Stomach (tissue), 9 donors: ENCODE measurements around the gene DLGAP1. TPM values are rescaled to one million over a fixed set of nuclear protein-coding genes. Genes with fewer than 3 reads are reported as not detected.
A peak's percentile ranks its signal among the peaks of the same experiment; 100 is the strongest.

Source experiments
- DNase-seq, 2 donors: peaks; one replicate each; pipeline versions ENCODE4 v3.0.0 to v3.0.0-alpha.2; 2013 to 2019
- H3K27ac ChIP-seq, 5 donors: fragments of 200-600 bp in 4 of 5; sonication (generic) in 4 of 5; one replicate each; pipeline ENCODE4 v1.5.1; 2013 to 2019; ENCODE audit warnings: mild to moderate bottlenecking in 1 of 5, moderate library complexity in 1 of 5
- H3K27me3 ChIP-seq, 3 donors: fragments of 200-600 bp; sonication (generic); one replicate each; pipeline ENCODE4 v1.5.1; 2017 to 2019; ENCODE audit warnings: mixed run types in 1 of 3
- H3K36me3 ChIP-seq, 4 donors: fragments of 200-600 bp; sonication (generic); 1 replicate in 3 of 4; 2 replicates in 1 of 4; pipeline ENCODE4 v1.5.1; 2016 to 2019
- H3K4me1 ChIP-seq, 4 donors: fragments of 200-600 bp; sonication (generic); one replicate each; pipeline ENCODE4 v1.5.1; 2016 to 2019
- H3K4me3 ChIP-seq, 4 donors: fragments of 200-600 bp; sonication (generic) in 3 of 4; one replicate each; pipeline ENCODE4 v1.5.1; 2016 to 2019; ENCODE audit warnings: mild to moderate bottlenecking in 1 of 4
- H3K9me3 ChIP-seq, 4 donors: fragments of 200-600 bp; sonication (generic); one replicate each; pipeline ENCODE4 v1.5.1; 2016 to 2019
- CTCF ChIP-seq, 7 experiments: fragments of 450-650 bp in 4 of 7; fragments of 200-600 bp in 3 of 7; sonication (generic) in 3 of 7; IDR thresholded peaks; one replicate each; pipeline ENCODE4 v1.5.1; 2016 to 2019; ENCODE audit warnings: antibody characterized with exemption in 7 of 7, control low read depth in 2 of 7, mild to moderate bottlenecking in 1 of 7
- EP300 ChIP-seq: sonication (generic); formaldehyde crosslinking; IDR thresholded peaks from one replicate; pipeline ENCODE4 v1.6.1; 2017; ENCODE audit warnings: antibody characterized with exemption
- POLR2A ChIP-seq, 4 donors: fragments of 450-650 bp; IDR thresholded peaks; one replicate each; pipeline ENCODE4 v1.6.1; 2016; ENCODE audit warnings: antibody characterized with exemption in 4 of 4, control low read depth in 2 of 4, mild to moderate bottlenecking in 1 of 4, moderate library complexity in 1 of 4
- POLR2AphosphoS5 ChIP-seq, 3 donors: sonication (generic); formaldehyde crosslinking; IDR thresholded peaks; one replicate each; pipeline ENCODE4 v1.6.1; 2016; ENCODE audit warnings: antibody characterized with exemption in 3 of 3
- WGBS, 5 donors: extraction: QIAGEN DNeasy Blood & Tissue Kit in 3 of 5; methylation state at CpG; one replicate each; pipeline versions ENCODE4 v1.1.5 to v1.1.7; 2013 to 2018; 5-methylcytosine and 5-hydroxymethylcytosine counted together
- intact Hi-C: fragments of 100-400 bp; cut with DNase I; formaldehyde crosslinking; loops from one replicate; pipeline ENCODE4 v1.15.1; 2023; ENCODE audit warnings: low total_unique reads
- polyA plus RNA-seq, 3 donors: library from polyadenylated mRNA; stranded (reverse); fragments of 200-250 nt; gene quantifications; one replicate each; pipeline ENCODE4 v1.2.3, GENCODE V29; 2013
- total RNA-seq, 5 donors: library from RNA; depleted of rRNA; stranded (reverse); fragments of >200 nt; gene quantifications; one replicate each; pipeline versions ENCODE4 v1.1.0 to v1.2.3, GENCODE V29; 2014 to 2016
- donor health status: healthy with polysubstance abuse.
- donor health status: Bipolar disorder and iron deficiency.
- donor health status: healthy.

The DLGAP1 gene
- total and polyA plus RNA-seq, 8 donors, result 0.06 to 7.0 (median 1.3) TPM; not detected in 1

GRCh38 chr18:3486512-3486911 is 968.6 kb downstream of the DLGAP1 start:
- H3K4me3 ChIP-seq, result no peak overlapping the region
- H3K36me3 ChIP-seq, result no peaks in the 10 kb centered on the region
- WGBS, 5 donors, result 61 to 84% (median 79%) methylated on average over 7 of the region's 7 CpGs
- no peaks in the 10 kb centered on the region for H3K9me3 ChIP-seq
- H3K27me3 ChIP-seq, result no peaks in the 10 kb centered on the region
- H3K4me1 ChIP-seq, result no peaks in the 10 kb centered on the region
- H3K27ac ChIP-seq, result no peak overlapping the region
- DNase-seq, result no peak
- intact Hi-C loops, result no loop called here
- no peak for TF ChIP-seq CTCF (IDR thresholded peaks at IDR 0.05)
- TF ChIP-seq POLR2A (IDR thresholded peaks at IDR 0.05), result no peak
- no peak for TF ChIP-seq POLR2AphosphoS5 (IDR thresholded peaks at IDR 0.05)
- no peak for TF ChIP-seq EP300

GRCh38 chr18:3485153-3486149 is 969.7 kb downstream of the DLGAP1 start:
- intact Hi-C loops, result no loop called here
- WGBS, 5 donors, result 74 to 81% (median 77%) methylated on average over 9 of the region's 9 CpGs
- DNase-seq, result no peak

GRCh38 chr18:3482258-3482657 is 972.8 kb downstream of the DLGAP1 start:
- Histone ChIP-seq H3K36me3 (no peaks in the 10 kb centered on the region), H3K9me3 (no peaks in the 10 kb centered on the region), H3K27me3 (no peaks in the 10 kb centered on the region), H3K27ac (no peak overlapping the region), H3K4me1 (no peaks in the 10 kb centered on the region), H3K4me3 (no peak overlapping the region)
- WGBS, 5 donors, result 83 to 89% (median 85%) methylated on average over 3 of the region's 3 CpGs
- no peak for DNase-seq
- TF ChIP-seq POLR2AphosphoS5 (IDR thresholded peaks at IDR 0.05), result no peak
- TF ChIP-seq POLR2A (IDR thresholded peaks at IDR 0.05), result no peak
- no peak for TF ChIP-seq EP300
- TF ChIP-seq CTCF (IDR thresholded peaks at IDR 0.05), result no peak
- intact Hi-C loops, result no loop called here

More at GRCh38 chr18:3485153-3486149, 969.7 kb downstream of the DLGAP1 start:
- TF ChIP-seq POLR2A (IDR thresholded peaks at IDR 0.05) (no peak), EP300 (no peak), POLR2AphosphoS5 (IDR thresholded peaks at IDR 0.05) (no peak), CTCF (IDR thresholded peaks at IDR 0.05) (no peak)
- Histone ChIP-seq H3K4me3 (no peak overlapping the region), H3K4me1 (no peaks in the 10 kb centered on the region), H3K27ac (no peak overlapping the region), H3K36me3 (no peaks in the 10 kb centered on the region), H3K9me3 (no peaks in the 10 kb centered on the region), H3K27me3 (no peaks in the 10 kb centered on the region)

- no peaks in the 10 kb centered on the region for H3K4me1 ChIP-seq
- TF ChIP-seq EP300 (no peak), CTCF (IDR thresholded peaks at IDR 0.05) (peak in 4 of 7 experiments; percentile 19 to 31 (median 30))
- intact Hi-C loops, result no loop called here
Measured at GRCh38 chr18:3481696-3482210, 973.4 kb downstream of the DLGAP1 start.

More at GRCh38 chr18:3481696-3482210, 973.4 kb downstream of the DLGAP1 start:
- Histone ChIP-seq H3K9me3 (no peaks in the 10 kb centered on the region), H3K27me3 (no peaks in the 10 kb centered on the region), H3K27ac (no peak overlapping the region), H3K4me3 (no peak overlapping the region), H3K36me3 (no peaks in the 10 kb centered on the region)
- WGBS, 5 donors, result 33 to 45% (median 42%) methylated on average over 5 of the region's 5 CpGs
- peak in 1 of 2 donors; percentile 74 for DNase-seq
